Left cardiac atrium (tissue), 4 donors: ENCODE results near the gene COMMD7. TPM values are rescaled to one million over a fixed set of nuclear protein-coding genes. Genes with fewer than 3 reads are reported as not detected.
"Not testable (repeated sequence)": the region's sequence is repeated elsewhere in the genome, so short reads cannot be mapped to it uniquely, and the experiment has no call there.

ENCODE experiments used
- ATAC-seq, 2 donors: fragments of 200-7000 bp; cut with Tn5 transposase; one replicate each; pipeline ENCODE4 v1.9.1; 2020; ENCODE audit warnings: mild to moderate bottlenecking in 2 of 2, moderate library complexity in 2 of 2
- DNase-seq: peaks from one replicate; pipeline ENCODE4 v3.0.0-alpha.2; 2020
- intact Hi-C, 2 donors: fragments of 100-400 bp; cut with DNase I; formaldehyde crosslinking; loops; one replicate each; pipeline versions ENCODE4 v1.14.1 to v1.15.1; 2022 to 2023
- total RNA-seq, 2 donors: library from RNA; stranded (reverse); fragmentation: NEBNext Ultra II Directional; extraction: Animal tissue kit (Norgen Biotek cat#: 25700); gene quantifications; one replicate each; pipeline ENCODE4 v1.2.1, GENCODE V29; 2021
- donor health status: DM: no; HTN: yes; CAD: no.
- donor health status: DM: no; HTN: yes; CAD: no; lungs with severe emphysema.
- donor health status: DM: yes; HTN: yes; CAD: no.
- donor health status: Dilated cardiomyopathy.

The COMMD7 gene
- total RNA-seq, 2 donors from 2014 or later: 38.1 to 38.9 TPM

DNA sequence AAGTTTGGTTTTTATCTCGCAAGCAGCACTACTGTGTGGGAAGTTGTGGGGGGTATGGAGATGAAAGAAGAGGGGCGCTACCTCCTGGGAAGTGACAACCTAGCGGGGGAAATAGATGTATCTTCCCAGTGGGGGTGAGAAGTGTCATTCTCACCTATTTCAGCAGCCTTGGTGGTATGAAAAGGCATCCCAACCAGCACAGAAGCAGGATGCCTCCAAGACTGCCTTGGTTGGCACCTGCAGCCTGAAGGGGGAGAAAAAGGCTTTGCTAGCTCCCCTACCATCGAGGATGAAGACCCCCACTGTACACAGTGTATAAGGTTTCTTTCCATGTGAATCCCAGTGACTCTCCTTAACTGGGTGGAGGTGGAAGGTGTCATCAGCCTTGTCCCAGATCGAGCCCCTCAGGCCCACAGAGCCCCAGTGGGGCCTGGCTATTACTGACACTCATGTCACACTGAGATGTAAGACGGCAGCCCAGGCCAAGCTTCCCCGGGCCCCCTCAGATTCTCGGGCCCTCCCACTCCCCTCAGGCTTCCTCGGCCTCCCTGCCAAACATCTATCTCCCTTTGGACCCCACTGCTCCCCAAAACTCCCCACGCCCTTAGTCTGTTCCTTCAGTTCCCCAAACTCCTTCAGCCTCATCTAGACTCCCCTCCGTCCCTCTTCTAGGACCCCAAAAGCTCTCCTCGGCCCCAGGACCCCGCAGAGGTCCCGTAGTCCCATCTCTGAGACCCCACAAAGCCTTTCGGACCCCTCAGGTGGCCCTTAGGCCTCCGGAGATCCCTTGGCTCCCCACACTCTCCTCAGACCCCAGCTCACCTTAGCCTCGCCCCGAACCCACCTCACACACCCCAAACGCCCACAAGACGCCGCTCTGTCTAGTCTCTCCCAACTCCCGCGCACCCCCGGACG, 688 bp downstream of the COMMD7 start:
- intact Hi-C loops: no loop called here
- ATAC-seq (peak; percentile 17 to 29), DNase-seq (peak; percentile 24)

GRCh38 chr20:32741151-32741550, 2.1 kb downstream of the COMMD7 start:
- DNase-seq (no peak), ATAC-seq (no peak)
- intact Hi-C loops: no loop called here

DNA sequence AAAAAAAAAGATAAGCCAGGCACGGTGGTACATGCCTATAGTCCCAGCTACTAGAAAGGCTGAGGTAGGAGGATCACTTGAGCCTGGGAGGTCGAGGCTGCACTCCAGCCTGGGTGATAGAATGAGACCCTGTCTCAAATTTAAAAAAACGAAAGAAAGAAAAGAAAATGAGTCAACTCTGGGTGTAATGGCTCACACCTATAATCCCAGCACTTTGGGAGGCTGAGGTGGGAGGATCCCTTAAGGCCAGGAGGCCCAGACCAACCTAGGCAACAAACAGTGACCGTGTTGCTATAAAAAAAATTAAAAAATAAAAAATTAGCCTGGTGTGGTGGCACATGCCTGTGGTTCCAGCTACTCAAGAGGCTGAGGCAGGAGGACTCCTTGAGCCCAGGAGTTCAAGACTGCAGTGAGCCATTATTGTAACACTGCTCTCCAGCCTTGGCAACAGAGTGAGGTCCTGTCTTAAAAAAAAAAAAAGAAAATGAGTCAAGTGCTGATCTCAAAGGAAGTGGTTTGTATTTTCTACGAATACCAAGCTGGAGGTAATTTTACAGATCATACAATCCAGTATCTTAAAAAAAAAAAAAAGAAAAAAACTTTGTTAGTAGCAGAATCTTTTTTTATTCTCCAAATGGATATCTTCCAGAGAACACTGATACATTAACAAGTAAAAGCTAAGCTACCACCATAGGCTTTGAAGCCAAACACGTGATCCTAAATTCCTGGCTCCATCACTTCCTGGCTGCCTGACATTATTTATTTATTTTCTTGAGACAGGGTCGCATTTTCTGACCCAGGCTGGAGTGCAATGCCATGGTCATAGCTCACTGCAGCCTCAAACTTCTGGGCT, 5.7 kb downstream of the COMMD7 start:
- no peak for DNase-seq
- intact Hi-C loops: no loop called here
- ATAC-seq: peak; percentile 29 to 44

DNA sequence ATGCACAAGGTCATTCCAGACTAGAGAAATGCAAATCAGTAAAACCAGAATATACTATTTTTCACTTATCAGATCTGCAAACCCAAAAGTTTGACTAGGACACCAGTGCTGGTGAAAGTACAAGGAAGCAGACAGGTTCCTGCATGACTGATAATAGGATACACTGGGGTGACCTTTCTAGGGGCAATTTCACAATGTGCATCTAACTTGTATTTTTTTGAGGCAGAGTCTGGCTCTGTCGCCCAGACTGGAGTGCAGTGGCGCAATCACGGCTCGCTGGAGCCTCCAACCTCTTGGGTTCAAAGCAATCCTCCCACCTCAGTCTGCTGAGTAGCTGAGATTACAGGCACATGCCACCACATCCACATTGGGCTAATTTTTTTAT, 11.4 kb downstream of the COMMD7 start:
- intact Hi-C loops: no loop called here
- ATAC-seq (peak in 1 of 2 donors; percentile 27), DNase-seq (no peak)

DNA sequence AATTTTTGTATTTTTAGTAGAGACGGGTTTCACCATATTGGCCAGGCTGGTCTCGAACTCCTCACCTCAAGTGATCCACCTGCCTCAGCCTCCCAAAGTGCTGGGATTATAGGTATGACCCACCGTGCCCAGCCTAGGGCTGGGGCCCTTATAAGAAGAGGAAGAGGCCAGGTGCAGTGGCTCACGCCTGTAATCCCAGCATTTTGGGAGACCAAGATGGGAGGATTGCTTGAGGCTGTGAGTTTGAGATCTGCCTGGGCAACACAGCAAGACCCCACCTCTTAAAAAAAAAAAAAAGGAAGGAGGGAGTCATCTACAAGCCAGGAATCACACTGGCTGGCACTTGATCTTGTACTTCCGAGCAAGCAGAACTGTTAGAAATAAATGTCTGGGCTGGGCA, 13.9 kb downstream of the COMMD7 start:
- intact Hi-C loops, DNase-seq, ATAC-seq: not testable (repeated sequence)

DNA sequence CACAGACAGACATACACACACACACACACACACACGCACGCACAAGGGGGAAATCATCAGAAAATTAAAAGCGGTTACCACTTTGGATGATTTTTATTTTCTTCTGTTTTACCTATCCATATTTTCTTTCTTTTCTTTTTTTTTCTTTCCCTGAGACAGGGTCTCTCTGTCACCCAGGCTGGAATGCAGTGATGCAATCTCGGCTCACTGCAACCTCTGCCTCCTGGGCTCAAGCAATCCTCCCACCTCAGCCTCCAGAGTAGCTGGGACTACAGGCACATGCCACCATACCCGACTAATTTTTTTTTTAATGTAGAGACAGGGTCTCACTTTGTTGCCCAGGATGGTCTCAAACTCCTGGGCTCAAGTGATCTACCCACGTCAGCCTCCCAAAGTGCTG, 14.8 kb downstream of the COMMD7 start:
- DNase-seq, intact Hi-C loops, ATAC-seq: not testable (repeated sequence)

DNA sequence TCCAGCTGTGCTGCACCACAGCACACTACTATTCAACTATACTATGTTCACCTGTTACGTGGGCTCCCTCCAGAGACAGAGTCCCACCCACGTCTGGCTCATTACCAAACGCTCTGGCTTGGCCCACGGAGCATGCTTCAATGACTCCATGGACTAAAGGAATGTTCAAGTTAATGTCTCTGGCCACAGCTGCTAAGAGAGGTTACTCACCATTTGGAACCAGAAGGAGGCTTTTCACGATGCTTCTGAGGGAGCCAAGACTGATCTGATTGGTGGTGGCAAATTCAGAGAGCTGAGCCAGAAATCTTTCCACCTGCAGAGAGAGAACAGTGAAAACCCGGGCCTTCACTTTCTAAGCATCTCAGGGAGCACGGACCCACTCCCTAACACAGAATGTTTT, 15.6 kb downstream of the COMMD7 start:
- peak in 1 of 2 donors; percentile 92 for ATAC-seq
- DNase-seq: no peak
- intact Hi-C loops: no loop called here

DNA sequence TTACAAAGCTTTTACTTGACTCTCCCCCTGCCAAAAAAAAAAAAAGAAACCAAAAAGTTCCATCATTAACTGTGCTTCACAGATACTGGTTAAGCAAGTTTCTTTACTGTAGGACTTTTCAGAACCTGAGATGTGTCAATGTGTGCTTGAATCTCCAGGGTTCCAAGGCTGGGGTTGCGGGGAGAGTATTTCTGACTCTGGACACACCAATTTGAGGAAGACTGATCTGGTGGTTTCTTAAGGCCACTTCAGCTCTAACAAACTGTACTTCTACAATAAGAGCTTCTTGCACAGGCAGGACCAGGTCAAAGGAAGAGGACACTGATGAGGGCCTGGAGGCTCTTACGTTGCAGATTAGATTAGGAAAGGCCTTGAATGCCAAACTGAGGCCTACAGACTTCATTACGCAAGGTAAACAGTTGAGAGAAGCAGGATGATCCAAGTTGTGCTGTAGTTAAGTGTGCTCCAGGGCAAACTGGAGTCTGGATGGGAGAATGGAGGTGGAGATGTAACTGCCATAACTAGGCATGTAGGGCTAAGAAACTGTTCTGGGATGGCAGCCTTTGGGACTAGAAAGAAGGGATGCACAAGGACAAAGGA, 24.4 kb downstream of the COMMD7 start:
- no peak for ATAC-seq
- DNase-seq: no peak
- intact Hi-C loops: no loop called here

DNA sequence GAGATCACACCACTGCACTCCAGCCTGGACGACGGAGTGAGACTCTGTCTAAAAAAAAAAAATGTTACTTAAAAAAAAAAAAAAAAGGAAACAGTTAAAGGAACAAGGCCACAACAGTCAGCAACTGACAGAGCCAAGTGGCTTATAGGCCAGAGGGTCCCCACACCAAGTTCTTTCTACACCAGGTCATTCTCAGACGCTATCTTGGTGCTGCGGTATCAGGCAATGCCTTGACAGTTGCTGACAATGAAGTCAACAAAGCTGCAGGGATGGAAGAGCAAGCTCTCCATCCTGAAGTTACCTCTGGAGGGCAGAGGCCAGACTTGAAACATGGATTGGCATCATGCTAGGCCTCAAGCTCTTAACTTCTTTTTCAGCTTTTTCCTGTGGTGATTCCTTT, 31.9 kb downstream of the COMMD7 start:
- DNase-seq (no peak), ATAC-seq (no peak)
- intact Hi-C loops: no loop called here

- ATAC-seq (peak; percentile 75 to 86), DNase-seq (no peak)
- intact Hi-C loops: no loop called here
These were observed 33.6 kb downstream of the COMMD7 start for GRCh38 chr20:32709632-32710121.

GRCh38 chr20:32709029-32709631, 34.1 kb downstream of the COMMD7 start:
- ATAC-seq: peak in 1 of 2 donors; percentile 26
- intact Hi-C loops, DNase-seq: not testable (repeated sequence)

DNA sequence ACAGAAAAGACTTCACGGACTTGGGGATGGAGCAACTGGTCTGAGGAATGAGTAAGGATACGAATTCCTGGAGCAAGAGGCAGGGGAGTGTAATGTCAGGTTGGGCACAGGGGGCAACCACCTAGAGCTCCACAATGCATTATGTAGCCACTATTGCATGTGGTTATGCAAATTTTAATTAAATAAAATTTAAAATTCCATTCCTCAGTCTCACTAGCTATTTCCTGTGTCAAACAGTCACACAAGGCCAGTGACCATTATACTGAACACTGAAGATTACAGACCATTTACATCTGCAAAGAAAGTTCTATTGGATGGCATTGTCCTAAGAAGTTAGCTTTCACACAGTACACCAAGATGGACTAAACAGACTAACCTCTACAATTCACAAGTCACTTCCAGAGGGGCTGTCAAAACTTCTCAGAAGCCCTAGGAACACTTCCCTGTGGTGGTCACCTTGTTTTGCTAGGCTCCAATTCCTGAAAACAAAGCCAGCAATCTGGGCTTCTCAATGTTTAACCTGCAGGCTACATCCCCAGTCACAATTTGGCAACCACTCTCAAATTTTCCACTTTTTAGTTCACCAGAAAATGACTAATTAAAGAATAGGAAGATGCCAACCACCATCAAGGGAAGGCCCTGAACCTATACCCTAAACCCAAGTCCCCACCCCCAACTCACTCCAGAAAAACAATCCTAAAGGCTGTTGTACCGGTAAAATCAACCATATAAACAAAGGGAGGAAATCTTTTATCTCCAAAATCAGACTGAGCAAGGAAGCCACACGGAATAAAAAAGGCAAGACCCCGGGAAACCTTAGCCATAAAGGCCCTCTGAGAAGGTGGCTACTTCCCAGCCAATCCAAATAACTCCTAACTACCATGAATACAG, 35.3 kb downstream of the COMMD7 start:
- ATAC-seq: no peak
- DNase-seq: no peak
- intact Hi-C loops: no loop called here

- intact Hi-C loops: no loop called here
- DNase-seq (no peak), ATAC-seq (no peak)
These were observed 36.8 kb downstream of the COMMD7 start for GRCh38 chr20:32706486-32706885.

GRCh38 chr20:32702706-32703425, 40.4 kb downstream of the COMMD7 start:
- intact Hi-C loops: no loop called here
- ATAC-seq: no peak
- no peak for DNase-seq

- intact Hi-C loops: no loop called here
- DNase-seq (no peak), ATAC-seq (no peak)
These were observed 45.7 kb downstream of the COMMD7 start for GRCh38 chr20:32697608-32698007.

DNA sequence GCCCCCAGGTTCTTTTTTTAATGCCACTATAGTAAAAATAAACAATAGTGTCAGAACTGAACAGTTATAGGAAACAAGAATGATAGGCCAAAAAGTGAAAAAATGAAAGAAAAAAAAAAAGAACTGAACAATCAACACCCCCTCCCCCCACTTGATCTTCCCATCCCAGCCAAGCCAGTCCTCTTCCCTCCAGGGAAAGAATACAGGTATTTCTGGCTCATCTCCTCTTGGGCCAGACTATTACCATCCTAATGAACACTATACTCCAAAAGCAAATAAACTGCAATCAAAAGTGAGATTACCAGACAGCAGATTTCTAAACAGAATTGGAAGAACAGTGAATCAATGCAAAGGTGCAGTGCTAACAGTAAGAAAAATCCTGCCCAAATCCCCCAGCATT, 48.2 kb downstream of the COMMD7 start:
- DNase-seq (no peak), ATAC-seq (no peak)
- intact Hi-C loops: no loop called here

- DNase-seq, ATAC-seq, intact Hi-C loops: not testable (repeated sequence)
These were observed 54.3 kb downstream of the COMMD7 start for GRCh38 chr20:32688966-32689365.

- intact Hi-C loops: no loop called here
- ATAC-seq (no peak), DNase-seq (no peak)
These were observed 56.1 kb downstream of the COMMD7 start for GRCh38 chr20:32687180-32687532.
